HG03457 (cell line): ENCODE data around the gene EIF3B.
"Not testable (repeated sequence)": the region's sequence is repeated elsewhere in the genome, so short reads cannot be mapped to it uniquely, and the experiment has no call there.

Experiments used
- ATAC-seq: cut with Tn5 transposase; IDR thresholded peaks from one replicate; pipeline ENCODE4 v1.9.1; 2021; ENCODE audit warnings: moderate number of reproducible peaks; ENCODE audit not compliant: unreplicated experiment

Gene EIF3B

DNA sequence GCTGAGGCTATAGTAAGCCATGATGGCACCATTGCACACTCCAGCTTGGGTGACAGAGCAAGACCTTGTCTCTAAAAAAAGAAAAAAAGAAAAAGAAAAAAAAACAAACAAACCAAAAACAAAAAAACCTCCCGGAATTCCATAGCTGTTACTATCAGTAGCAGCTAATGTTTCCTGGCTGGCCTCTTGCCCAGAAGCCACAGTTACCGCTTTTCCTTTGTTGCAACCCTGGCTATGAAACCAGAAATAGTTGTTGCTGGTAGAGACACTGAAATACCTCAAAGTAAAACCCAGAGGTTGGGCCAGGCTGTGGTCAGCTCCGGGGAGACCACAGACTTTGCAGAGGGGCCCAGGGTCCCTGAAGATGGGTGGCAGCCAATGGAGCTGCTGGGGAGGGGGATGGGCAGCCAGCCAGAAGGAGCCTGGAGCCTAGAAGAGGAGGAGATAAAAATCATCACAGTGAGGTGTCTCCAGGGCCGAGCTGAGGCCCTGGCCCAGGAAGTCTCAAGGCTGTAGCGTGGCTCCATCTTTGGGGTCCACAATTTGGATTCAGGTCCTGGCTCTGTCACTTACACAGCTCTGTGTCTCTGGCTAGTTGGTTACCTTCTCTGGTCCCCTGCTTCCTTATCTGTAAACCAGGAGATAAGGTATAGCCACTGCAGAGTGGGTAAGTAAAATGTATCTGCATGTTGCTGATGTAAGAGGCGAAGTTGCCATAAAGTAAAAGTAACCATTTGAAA, 45.4 kb downstream of the EIF3B start:
- ATAC-seq = no peak

DNA sequence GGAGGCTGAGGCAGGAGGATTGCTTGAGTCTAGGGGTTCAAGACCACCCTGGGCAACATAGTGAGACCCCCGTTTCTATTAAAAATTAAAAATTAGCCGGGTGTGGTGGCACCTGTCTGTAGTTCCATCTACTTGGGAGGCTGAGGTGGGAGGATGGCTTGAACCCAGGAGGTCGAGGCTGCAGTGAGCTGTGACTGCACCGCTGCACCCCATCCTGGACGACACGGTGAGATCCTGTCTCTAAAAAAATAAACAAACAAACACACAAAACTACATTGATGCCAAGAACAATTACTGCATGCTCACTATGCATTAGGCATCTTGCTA, 48.0 kb downstream of the EIF3B start:
- ATAC-seq = no peak

GRCh38 chr7:2403014-2403717, 48.5 kb downstream of the EIF3B start, which contains the start of gene CHST12:
TSS of gene CHST12 (plus strand) at chr7:2403611. CDS start at chr7:2432640, 29,029 bp downstream.
- ATAC-seq = peak; percentile 28

- ATAC-seq = peak; percentile 1
These were observed 49.4 kb downstream of the EIF3B start for GRCh38 chr7:2403718-2404648.

GRCh38 chr7:2404714-2405119, 50.1 kb downstream of the EIF3B start:
- no peak for ATAC-seq

DNA sequence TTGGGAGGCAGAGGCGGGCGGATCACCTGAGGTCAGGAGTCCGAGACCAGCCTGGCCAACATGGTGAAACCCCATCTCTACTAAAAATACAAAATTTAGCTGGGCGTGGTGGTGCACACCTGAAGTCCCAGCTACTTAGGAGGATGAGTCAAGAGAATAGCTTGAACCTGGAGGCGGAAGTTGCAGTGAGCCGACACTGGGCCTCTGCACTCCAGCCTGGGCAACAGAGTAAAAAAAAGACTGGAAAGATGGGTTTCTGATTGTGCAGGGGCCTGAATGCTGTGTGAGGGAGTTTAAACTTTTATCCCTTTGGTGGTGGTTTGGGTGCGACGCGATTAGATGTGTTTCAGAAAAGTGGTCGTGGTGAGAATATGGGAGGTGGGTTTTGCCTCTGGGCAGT, 50.6 kb downstream of the EIF3B start:
- no peak for ATAC-seq

GRCh38 chr7:2405601-2406345, 51.1 kb downstream of the EIF3B start:
- no peak for ATAC-seq

DNA sequence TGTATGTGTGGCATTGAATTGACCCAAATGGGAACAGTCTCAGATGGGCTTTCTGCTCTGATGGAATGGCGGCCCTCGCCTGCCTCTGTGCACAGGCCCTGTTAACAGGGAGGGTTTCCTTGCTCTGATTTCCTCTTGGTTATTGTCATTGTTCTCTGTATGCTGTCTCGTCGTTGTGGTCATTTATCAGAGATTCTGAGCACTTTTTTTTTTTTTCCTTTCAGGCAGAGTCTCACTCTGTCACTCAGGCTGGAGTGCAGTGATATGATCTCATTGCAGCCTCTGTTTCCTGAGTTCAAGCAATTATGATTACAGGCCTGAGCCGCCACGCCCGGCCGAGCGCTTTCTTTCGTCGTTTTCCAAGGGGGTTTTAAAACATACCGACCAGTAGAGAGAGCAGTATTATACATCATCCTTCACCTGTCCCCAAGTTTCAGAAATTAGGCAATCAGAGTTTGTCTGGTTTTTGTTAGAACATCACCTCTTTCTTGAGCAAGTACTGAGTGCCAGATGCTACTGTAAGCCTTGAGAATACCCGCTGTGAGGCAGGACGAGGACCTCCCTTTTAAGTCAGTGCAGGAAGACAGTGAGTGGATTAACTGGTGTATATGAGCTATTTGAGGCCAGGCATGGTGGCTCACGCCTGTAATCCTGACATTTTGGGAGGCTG, 55.3 kb downstream of the EIF3B start:
- no peak for ATAC-seq

GRCh38 chr7:2411049-2411448, 56.4 kb downstream of the EIF3B start:
- no peak for ATAC-seq

GRCh38 chr7:2411815-2412586, 57.4 kb downstream of the EIF3B start:
- no peak for ATAC-seq

DNA sequence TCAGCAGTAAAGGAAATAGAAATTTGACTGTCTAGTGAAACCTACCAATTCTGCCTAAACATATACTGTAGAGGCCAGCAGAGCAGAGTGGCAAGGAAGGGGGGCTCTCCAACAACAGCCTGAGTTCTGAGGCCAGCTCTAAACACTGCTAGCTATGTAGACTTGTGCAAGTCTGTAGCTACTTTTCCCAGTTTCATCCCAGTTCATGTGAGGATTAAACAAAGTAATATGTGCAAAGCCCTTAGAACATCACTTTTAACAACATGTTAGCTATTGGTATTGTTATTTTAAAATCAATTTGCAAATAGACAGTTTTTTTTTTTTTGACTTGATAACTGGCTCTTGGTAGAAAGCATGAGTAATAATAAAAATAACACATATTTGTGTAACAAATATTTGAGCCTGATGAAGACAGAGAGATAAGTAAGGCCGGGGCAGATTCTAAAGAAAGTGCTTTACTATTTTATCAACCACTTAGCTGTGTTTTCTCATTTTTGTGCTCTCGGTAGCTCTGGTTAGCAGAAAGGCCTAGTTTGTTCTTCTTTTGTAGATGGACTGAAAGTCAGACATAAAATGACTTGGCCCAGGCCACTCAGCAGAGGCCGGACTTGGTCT, 58.1 kb downstream of the EIF3B start:
- ATAC-seq = no peak

DNA sequence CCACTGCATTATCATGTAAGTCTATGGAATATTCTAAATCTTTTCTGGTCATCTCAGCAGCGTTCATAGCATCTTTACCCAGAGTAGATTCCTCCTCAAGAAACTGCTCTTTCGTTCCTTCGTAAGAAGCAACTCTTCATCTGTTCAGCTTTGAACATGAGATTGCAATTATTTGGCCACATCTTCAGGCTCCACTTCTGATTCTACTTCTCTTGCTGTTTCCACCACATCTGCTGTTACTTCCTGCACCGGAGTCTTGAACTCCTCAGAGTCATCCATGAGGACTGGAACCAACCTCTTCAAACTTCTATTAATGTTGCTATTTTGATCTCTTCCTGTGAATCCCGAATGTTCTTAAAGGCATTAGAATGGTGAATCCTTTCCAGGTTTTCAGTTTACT, 61.4 kb downstream of the EIF3B start:
- no peak for ATAC-seq

DNA sequence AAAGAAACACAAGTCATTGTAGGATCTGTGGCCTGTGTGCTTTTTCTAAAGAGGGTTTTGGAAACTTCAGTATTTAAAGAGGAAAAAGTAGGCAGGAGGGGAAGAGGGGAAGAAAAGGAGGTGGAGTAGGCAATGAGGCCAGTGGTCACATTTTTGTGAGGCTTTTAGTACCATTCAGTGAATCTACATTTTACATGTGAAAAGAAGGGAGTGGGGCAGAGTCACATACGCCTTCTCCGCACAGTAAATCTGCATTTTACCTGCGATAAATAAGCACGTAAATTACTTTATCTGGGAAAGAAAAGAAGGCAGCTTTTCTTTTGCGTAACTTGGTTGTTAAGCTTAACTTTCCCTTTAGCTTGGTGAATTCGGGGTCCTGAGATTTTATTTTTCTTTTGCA, 62.0 kb downstream of the EIF3B start:
- no peak for ATAC-seq

- not testable (repeated sequence) for ATAC-seq
These were observed 62.6 kb downstream of the EIF3B start for GRCh38 chr7:2417178-2417577.

DNA sequence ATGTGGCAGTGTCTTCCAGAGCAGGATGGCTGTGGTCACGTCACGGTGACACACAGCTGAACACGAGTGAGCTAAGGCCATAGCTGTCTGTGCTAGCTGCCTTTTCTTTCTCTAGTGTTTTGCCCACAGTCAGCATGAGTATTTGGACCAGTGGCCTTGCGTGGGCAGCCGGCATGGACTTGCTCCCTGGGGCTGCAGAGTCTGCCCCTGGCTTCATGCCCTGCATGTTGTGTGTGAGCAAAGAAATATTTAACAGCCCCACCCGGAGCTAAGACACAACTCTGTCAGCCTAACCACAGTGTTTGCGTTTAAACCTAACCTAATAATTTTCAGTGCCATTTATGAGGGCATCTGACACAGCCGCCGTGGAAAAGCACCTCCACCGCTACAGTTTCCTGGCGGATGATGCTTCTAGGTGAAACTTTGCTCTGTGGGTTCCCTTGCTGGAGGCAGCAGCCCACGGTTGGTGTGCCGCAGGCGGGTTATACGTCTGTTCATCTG, 63.4 kb downstream of the EIF3B start:
- ATAC-seq = no peak

DNA sequence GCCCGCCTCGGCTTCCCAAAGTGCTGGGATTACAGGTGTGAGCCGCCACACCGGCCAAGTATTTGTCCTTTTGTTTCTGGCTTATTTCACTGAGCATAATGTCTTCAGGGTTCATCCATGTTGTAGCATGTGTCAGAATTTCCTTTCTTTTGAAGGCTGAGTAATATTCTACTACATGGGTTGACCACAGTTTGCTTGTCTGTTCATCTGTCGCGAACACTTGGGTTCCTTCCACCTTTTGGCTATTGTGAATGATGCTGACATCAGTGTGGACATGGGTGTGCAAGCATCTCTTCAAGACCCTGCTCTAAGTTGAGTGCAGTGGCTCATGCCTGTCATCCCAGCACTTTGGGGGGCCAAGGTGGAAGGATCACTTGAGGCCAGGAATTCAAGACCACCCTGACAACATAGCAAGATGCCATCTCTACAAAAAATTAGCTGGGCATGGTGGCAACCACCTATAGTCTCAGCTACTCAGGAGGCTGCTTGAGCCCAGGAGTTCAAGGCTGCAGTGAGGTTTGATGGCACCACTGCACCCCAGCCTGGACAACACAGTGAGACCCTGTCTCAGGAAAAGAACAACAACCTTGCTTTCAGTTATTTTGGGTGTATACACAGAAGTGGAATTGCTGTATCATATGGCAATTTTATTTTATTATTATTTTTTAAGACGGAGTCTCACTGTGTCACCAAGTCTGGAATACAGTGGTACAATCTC, 65.7 kb downstream of the EIF3B start:
- ATAC-seq = no peak

DNA sequence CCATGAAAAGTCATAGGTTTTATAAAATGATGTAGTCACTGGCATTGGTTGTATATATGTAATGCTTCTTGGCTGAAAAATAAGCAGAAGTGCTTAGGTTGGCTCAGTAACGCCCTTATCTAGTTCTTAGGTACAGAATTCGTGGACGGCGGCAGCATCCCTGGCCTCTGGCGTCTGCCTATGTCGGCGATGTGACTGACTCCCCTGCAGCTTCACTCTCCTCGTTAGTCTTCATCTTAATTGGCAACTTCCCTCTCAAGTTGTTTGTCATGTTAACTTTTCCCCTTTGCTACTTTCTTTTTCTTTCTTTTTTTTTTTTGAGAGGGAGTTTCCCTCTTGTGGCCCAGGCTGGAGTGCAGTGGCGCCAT, 67.3 kb downstream of the EIF3B start:
- no peak for ATAC-seq

GRCh38 chr7:2425749-2426148, 71.1 kb downstream of the EIF3B start:
- ATAC-seq = no peak
